Mesendoderm (in vitro differentiated cells): ENCODE measurements around the gene STYX. TPM values are rescaled to one million over a fixed set of nuclear protein-coding genes. Genes with fewer than 3 reads are reported as not detected.

Experiments used
- small RNA-seq: library from polyadenylated mRNA; stranded (forward); fragments of <200 nt; extraction: miRNeasy Mini kit (QIAGEN cat#:217004); gene quantifications from one replicate; pipeline ENCODE3, GENCODE V24; 2013; ENCODE audit not compliant: insufficient read depth

STYX gene

Small RNA genes lying within 50 kb of the gene (small RNA-seq; reads per million reads assigned to genes)
- not detected for gene AL139317.2
